A375 (cell line): ENCODE data around the gene IKBKE. TPM values are rescaled to one million over a fixed set of nuclear protein-coding genes. Genes with fewer than 3 reads are reported as not detected.

Source experiments
- small RNA-seq: library from RNA; depleted of rRNA; stranded (forward); fragments of <200 nt; gene quantifications from one replicate; pipeline ENCODE3, GENCODE V24; 2014
- total RNA-seq: library from RNA; depleted of rRNA; stranded (reverse); fragments of >200 nt; shearing (Covaris generic); gene quantifications from 2 replicates; pipeline ENCODE4 v1.2.3, GENCODE V29; 2014; rRNA removed

The IKBKE gene
- total RNA-seq = 11.4 and 13.4 TPM in 2 replicates

GRCh38 chr1:206469933-206470691 is at the start of gene IKBKE:
Gene IKBKE (plus strand): TSS chr1:206470476. CDS start chr1:206473228, 2,752 bp downstream.

GRCh38 chr1:206507284-206508129 is 37.2 kb downstream of the IKBKE start, which contains the start of gene RASSF5:
Gene RASSF5 (plus strand): TSS chr1:206507531. CDS start chr1:206507603, 72 bp downstream.

Small RNA genes within 50 kb of the gene (small RNA-seq; reads per million reads assigned to genes)
- gene MIR6769B = not detected

Other genes starting within 250 kb of the IKBKE start
- gene RASSF5, start 37.1 kb downstream of the IKBKE start, total RNA-seq = 1.1 and 2.3 TPM in 2 replicates
- 85.9 and 88.1 TPM in 2 replicates for gene EIF2D, start 142.0 kb downstream of the IKBKE start, total RNA-seq
- 27.2 and 28.6 TPM in 2 replicates for gene DYRK3, start 165.1 kb downstream of the IKBKE start, total RNA-seq
- gene MAPKAPK2, start 214.4 kb downstream of the IKBKE start, total RNA-seq = 42.3 and 47.6 TPM in 2 replicates